ENCODE data around the gene SYT10.
"Not testable (repeated sequence)": the region's sequence is repeated elsewhere in the genome, so short reads cannot be mapped to it uniquely, and the experiment has no call there.

The SYT10 gene

GRCh38 chr12:33331961-33332398 is 107.6 kb downstream of the SYT10 start:
- DNase-seq (ENCODE audit: low read depth) = not testable (repeated sequence)

GRCh38 chr12:33330940-33331339 is 108.7 kb downstream of the SYT10 start:
- DNase-seq (ENCODE audit: low read depth) = no peak

Data from T-helper 22 cell (primary cell).